Panc1 (cell line): ENCODE data around the gene SLC30A3. TPM values are rescaled to one million over a fixed set of nuclear protein-coding genes. Genes with fewer than 3 reads are reported as not detected.

ENCODE experiments used
- ATAC-seq: fragments of 200-7000 bp; cut with Tn5 transposase; 2 replicates; pipeline ENCODE4 v1.9.1; 2020; ENCODE audit warnings: mild to moderate bottlenecking, moderate library complexity
- BruUV-seq: library from RNA; stranded (reverse); fragments of 400-500 nt; replicated peaks from 2 replicates; lab custom pipeline; 2021; lab: Mats Ljungman, UMichigan
- CTCF ChIA-PET: fragments of 300-600 bp; sonication (Branson Sonifier 250); formaldehyde crosslinking; loops from one replicate; lab custom pipeline; 2022; ENCODE audit warnings: antibody characterized with exemption; lab: Charles Lee
- POLR2A ChIA-PET: fragments of 300-600 bp; sonication (Branson Sonifier 250); formaldehyde crosslinking; loops from one replicate; lab custom pipeline; 2022; ENCODE audit warnings: antibody characterized with exemption; lab: Charles Lee
- DNase-seq: peaks from one replicate; pipeline ENCODE4 v3.0.0-alpha.2; 2010; ENCODE audit warnings: low read depth, low spot score
- H3K27ac ChIP-seq: 2 replicates; pipeline ENCODE4 v1.5.1; 2011; ENCODE audit warnings: mild to moderate bottlenecking, low read length, inconsistent platforms
- H3K27me3 ChIP-seq: fragments of 200-500 bp; sonication (Bioruptor generic); 2 replicates; pipeline ENCODE4 v1.6.0; 2014; ENCODE audit warnings: low read length, inconsistent platforms; ENCODE audit not compliant: control insufficient read depth, insufficient read depth
- H3K36me3 ChIP-seq: fragments of 200-500 bp; sonication (Bioruptor generic); 2 replicates; pipeline ENCODE4 v1.5.1; 2014; ENCODE audit warnings: inconsistent platforms, mild to moderate bottlenecking, low read length, moderate library complexity; ENCODE audit not compliant: control insufficient read depth, insufficient read depth
- H3K4me1 ChIP-seq: 2 replicates; pipeline ENCODE4 v1.5.1; 2011; ENCODE audit warnings: inconsistent platforms, mild to moderate bottlenecking, low read length, moderate library complexity; ENCODE audit not compliant: control insufficient read depth, insufficient read depth
- H3K4me3 ChIP-seq, 2 experiments: 2 replicates each; pipeline ENCODE4 v1.5.1; 2011 to 2012; ENCODE audit warnings: low read depth in 2 of 2, low read length in 2 of 2, mild to moderate bottlenecking in 2 of 2, inconsistent platforms in 1 of 2, moderate library complexity in 1 of 2
- H3K9me3 ChIP-seq: fragments of 200-500 bp; sonication (Bioruptor generic); 2 replicates; pipeline ENCODE4 v1.5.1; 2014; ENCODE audit warnings: low read depth, mild to moderate bottlenecking, inconsistent platforms, low read length, moderate library complexity; ENCODE audit not compliant: control insufficient read depth, insufficient read depth
- POLR2AphosphoS5 ChIP-seq: IDR thresholded peaks from 2 replicates; pipeline ENCODE4 v1.6.1; 2012; ENCODE audit warnings: mild to moderate bottlenecking, low read depth, low read length, moderate library complexity
- TCF7L2 ChIP-seq: IDR thresholded peaks from 2 replicates; pipeline ENCODE4 v1.6.1; 2011; ENCODE audit warnings: mild to moderate bottlenecking, low read depth, low read length, inconsistent platforms
- in situ Hi-C: cut with HindIII; loops from 2 replicates; pipeline ENCODE4 v1.10.0; 2016; ENCODE audit warnings: low sequenced_read_pairs, low pct_unique_long_range_greater_than_20kb
- intact Hi-C: fragments of 100-400 bp; cut with micrococcal nuclease; formaldehyde crosslinking; loops from one replicate; pipeline ENCODE4 v1.10.0; 2022; ENCODE audit not compliant: unreplicated experiment
- total RNA-seq: library from RNA; stranded (reverse); gene quantifications from one replicate; pipeline ENCODE4 v1.2.1, GENCODE V29; 2021; ENCODE audit not compliant: unreplicated experiment
- TF ChIP-seq, protein P1 (sequence below), 2 experiments: IDR thresholded peaks; 2 replicates each; pipeline ENCODE4 v1.6.1; 2011 to 2012; ENCODE audit warnings: low read depth in 2 of 2, control low read depth in 1 of 2, low read length in 1 of 2, mild to moderate bottlenecking in 1 of 2, moderate library complexity in 1 of 2; ENCODE audit not compliant: insufficient read depth in 1 of 2
- TF ChIP-seq, protein P2 (sequence below): fragments of 450-650 bp; IDR thresholded peaks from 2 replicates; pipeline ENCODE4 v1.5.1; 2017; ENCODE audit warnings: mild to moderate bottlenecking

SLC30A3 gene
- total RNA-seq, 1 experiment from 2014 or later = 0.59 TPM

DNA sequence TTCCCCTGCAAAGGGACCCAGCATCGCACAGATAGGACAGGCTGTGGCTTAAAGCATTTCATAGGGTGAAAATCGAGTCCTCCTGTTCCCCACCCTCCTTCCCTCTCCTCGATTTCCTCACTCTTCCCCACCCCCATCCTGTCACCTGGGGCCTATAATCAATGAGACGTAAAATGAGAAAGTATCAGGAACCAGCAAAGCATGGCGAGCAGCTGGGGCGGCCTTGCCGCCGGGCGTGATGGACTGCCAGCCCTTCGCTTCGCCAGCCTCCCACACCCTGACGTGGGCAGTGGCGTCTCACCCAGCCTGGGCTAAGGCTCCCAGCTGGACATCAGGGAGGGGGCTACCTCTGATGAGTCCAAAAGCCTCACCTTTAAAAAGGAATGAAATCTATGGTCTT, 11.1 kb downstream of the SLC30A3 start:
- POLR2A ChIA-PET = no interaction called here

DNA sequence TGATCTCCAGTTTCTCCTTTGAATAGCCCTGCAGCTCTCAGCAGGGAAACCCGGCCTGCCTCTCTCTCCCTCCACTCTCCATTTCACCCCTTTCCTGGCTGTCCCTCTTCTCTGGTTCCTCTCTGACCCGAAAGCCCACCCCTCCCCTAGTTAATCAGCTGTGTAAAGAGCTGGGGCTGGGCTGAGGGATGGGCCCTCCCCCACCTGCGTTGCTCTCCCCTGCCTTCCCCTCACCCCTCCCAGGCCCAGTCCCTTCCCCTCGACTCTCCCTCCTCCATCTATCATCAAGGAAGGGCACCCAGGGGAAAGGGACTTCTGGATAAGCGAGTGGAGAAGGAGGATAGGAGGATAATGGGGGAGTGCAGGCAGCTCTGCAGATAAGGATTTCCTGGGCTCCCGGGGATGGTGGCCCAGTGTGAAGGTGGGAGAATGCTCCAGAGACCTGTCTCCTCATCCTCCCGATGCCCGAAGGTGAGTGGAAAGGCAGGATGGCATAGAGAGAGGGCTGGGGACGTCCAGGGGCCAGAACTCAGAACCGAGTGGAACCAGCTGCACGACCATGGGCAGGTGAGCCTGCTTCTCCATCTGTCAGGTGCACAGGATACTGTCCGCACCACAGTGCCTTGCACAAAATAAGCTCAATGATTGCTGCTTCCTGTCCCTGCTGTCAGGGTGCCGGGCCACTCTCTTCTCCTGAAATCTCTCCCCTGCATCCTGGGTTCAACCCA, 12.0 kb downstream of the SLC30A3 start:
- intact Hi-C loops = no loop called here
- Histone ChIP-seq H3K4me1 (peaks cover 6% of the 10 kb centered on the region), H3K27ac (no peak overlapping the region), H3K4me3 (no peak overlapping the region), H3K27me3 (no peaks in the 10 kb centered on the region; the same call in 1 of the 2 replicates), H3K36me3 (no peaks in the 10 kb centered on the region), H3K9me3 (no peaks in the 10 kb centered on the region)
- in situ Hi-C loops = no loop called here
- TF ChIP-seq POLR2AphosphoS5 = no peak
- TF ChIP-seq, protein P1, sequence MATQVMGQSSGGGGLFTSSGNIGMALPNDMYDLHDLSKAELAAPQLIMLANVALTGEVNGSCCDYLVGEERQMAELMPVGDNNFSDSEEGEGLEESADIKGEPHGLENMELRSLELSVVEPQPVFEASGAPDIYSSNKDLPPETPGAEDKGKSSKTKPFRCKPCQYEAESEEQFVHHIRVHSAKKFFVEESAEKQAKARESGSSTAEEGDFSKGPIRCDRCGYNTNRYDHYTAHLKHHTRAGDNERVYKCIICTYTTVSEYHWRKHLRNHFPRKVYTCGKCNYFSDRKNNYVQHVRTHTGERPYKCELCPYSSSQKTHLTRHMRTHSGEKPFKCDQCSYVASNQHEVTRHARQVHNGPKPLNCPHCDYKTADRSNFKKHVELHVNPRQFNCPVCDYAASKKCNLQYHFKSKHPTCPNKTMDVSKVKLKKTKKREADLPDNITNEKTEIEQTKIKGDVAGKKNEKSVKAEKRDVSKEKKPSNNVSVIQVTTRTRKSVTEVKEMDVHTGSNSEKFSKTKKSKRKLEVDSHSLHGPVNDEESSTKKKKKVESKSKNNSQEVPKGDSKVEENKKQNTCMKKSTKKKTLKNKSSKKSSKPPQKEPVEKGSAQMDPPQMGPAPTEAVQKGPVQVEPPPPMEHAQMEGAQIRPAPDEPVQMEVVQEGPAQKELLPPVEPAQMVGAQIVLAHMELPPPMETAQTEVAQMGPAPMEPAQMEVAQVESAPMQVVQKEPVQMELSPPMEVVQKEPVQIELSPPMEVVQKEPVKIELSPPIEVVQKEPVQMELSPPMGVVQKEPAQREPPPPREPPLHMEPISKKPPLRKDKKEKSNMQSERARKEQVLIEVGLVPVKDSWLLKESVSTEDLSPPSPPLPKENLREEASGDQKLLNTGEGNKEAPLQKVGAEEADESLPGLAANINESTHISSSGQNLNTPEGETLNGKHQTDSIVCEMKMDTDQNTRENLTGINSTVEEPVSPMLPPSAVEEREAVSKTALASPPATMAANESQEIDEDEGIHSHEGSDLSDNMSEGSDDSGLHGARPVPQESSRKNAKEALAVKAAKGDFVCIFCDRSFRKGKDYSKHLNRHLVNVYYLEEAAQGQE (IDR thresholded peaks at IDR 0.05; ENCODE audit: insufficient read depth in 1 of 2, low read depth in 2 of 2, low read length in 1 of 2) = no peak
- TF ChIP-seq TCF7L2 = 0 out of 2 replicates have a peak, but pooled peaks have one; percentile 16
- TF ChIP-seq, protein P2, sequence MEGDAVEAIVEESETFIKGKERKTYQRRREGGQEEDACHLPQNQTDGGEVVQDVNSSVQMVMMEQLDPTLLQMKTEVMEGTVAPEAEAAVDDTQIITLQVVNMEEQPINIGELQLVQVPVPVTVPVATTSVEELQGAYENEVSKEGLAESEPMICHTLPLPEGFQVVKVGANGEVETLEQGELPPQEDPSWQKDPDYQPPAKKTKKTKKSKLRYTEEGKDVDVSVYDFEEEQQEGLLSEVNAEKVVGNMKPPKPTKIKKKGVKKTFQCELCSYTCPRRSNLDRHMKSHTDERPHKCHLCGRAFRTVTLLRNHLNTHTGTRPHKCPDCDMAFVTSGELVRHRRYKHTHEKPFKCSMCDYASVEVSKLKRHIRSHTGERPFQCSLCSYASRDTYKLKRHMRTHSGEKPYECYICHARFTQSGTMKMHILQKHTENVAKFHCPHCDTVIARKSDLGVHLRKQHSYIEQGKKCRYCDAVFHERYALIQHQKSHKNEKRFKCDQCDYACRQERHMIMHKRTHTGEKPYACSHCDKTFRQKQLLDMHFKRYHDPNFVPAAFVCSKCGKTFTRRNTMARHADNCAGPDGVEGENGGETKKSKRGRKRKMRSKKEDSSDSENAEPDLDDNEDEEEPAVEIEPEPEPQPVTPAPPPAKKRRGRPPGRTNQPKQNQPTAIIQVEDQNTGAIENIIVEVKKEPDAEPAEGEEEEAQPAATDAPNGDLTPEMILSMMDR = no peak
- no peak for DNase-seq
- no TSS peak for BruUV-seq
- ChIA-PET POLR2A (no interaction called here), CTCF (no interaction called here)
- no peak for ATAC-seq

More for the DNA sequence above, 11.1 kb downstream of the SLC30A3 start:
- Histone ChIP-seq H3K36me3 (no peaks in the 10 kb centered on the region), H3K27me3 (no peaks in the 10 kb centered on the region; the same call in 1 of the 2 replicates), H3K9me3 (no peaks in the 10 kb centered on the region), H3K27ac (no peak overlapping the region), H3K4me1 (peaks cover 6% of the 10 kb centered on the region), H3K4me3 (no peak overlapping the region)
- intact Hi-C loops = no loop called here
- in situ Hi-C loops = no loop called here
- CTCF ChIA-PET = no interaction called here
- DNase-seq (no peak), ATAC-seq (no peak)
- TF ChIP-seq POLR2AphosphoS5 = no peak
- no TSS peak for BruUV-seq

DNA sequence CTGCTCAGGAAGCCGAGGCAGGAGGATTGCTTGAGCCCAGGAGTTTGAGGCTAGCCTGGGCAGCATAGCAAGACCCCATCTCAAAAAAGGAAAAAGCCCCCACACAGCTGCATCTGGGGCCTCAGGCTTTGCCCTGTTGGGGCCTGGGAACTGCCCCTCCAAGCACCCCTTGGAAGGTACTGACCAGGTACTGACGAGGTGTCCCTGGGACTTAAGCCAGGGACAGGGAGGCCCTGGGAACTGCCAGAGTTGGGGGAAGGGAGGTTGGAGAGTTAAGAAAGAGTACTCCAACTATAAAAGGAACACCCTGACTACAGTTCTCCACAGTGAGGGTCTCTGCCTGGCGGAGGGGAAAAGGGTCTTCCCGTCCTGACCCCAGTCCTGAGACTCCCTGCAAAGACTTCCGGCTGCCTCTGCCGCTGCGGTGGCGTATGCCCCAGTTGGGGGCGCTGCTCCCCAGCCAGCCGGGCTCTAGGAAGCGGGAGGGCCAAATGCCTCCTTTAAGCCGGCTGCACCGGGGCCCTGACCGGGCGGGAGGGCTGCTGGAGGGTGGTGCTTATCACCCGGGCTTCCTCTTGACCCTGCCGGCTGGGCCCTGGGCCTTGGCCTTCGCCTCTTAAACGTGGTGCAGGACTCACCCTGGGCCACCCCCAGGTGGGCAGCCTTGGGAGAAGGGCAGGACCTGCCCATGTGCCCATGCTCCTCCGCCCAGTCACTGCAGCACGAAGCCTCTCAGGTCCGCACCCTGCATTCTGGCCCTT, 12.8 kb downstream of the SLC30A3 start:
- Histone ChIP-seq H3K4me1 (peaks cover 6% of the 10 kb centered on the region), H3K9me3 (no peaks in the 10 kb centered on the region), H3K36me3 (no peaks in the 10 kb centered on the region), H3K4me3 (no peak overlapping the region), H3K27me3 (no peaks in the 10 kb centered on the region), H3K27ac (no peak overlapping the region)
- BruUV-seq = no TSS peak
- DNase-seq (no peak), ATAC-seq (peak; percentile 67)
- POLR2A ChIA-PET = no interaction called here
- peak; percentile 2; the same call in 1 of the 2 replicates for TF ChIP-seq TCF7L2
- TF ChIP-seq POLR2AphosphoS5 = no peak
- TF ChIP-seq, protein P1 (IDR thresholded peaks at IDR 0.05; ENCODE audit: insufficient read depth in 1 of 2, low read depth in 2 of 2, low read length in 1 of 2) = no peak
- CTCF ChIA-PET = no interaction called here
- intact Hi-C loops = no loop called here
- in situ Hi-C loops = no loop called here
